LoVo (cell line): ENCODE measurements around the gene FNBP1L.

Source experiments
- DNase-seq: peaks from one replicate; pipeline ENCODE4 v3.0.0-alpha.2; 2016; ENCODE audit warnings: low spot score

The FNBP1L gene

DNA sequence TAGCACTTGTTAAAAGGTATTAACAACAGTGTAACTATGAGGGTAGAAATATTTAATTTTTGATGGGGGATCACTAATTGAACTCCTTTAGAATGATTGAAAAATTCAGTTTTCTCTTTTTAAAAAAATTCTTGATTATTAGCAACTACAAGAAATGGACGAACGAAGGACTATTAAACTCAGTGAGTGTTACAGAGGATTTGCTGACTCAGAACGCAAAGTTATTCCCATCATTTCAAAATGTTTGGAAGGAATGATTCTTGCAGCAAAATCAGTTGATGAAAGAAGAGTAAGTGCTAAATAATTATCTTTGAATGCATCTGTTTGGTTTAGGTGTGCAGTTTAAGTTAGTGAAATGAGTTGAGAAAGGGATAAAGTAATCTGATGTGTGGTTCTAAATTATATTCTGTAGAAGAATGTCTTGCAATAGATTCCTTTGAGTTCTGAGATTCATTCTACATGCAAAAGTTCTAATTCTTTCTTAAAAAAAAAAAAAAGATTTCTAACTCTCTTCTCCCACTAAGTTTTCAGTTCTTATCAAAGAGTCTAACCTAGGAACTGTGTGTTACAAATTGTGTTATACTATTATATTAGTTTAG, 85.0 kb downstream of the FNBP1L start:
- no peak for DNase-seq

DNA sequence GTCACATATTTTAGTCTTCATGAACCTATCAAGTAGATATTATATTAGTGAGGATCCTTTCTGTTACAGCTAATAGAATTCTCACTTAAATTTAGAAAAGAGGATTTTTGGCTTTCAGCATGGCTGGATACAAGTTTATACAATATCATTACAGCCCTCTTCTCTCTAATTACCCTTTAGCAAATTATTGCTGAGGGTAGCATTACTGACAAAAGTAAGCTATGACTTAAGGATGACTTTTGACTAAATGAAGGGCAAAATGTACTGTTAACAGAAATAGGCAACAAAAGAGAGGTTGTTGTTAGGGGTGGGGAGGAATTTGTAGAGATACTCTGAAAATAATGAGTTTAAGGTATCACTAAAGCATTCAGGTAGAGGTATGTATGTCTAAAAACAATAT, 85.8 kb downstream of the FNBP1L start:
- DNase-seq, result no peak

DNA sequence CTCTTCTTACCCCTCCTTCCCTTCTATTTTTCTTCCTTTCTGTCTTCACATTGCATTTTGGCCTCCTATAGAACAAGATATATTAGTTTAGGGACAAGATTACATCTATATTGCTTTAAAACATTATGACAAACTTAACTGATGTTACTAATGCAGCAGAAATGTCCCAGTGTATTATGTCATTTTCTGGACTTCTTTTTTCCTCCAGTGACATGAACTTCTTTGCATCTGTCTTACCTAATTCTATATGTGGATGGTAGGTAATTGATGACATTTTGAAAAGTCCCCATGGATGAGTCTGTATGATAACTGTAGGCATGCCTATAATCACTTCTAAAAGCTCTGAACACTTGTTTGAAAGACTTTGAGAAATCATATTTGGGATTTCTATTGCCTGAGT, 89.5 kb downstream of the FNBP1L start:
- no peak for DNase-seq

DNA sequence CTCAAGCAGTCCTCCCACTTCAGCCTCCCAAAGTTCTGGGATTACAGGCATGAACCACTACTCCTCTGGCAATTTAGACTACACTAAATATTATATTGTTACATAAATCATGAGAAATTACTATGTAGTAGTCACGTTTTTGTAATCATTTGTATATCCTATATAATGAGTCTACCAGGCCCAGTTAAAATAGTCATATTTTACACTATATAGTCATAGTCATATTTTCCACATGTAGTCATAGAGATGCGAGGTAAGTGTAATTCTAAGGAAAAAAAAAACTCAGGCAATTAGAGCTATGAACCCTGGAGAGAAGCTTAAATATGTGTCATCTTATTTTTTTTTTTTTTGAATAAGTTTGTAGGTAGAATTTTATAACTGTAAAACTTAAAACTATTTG, 90.0 kb downstream of the FNBP1L start:
- no peak for DNase-seq

DNA sequence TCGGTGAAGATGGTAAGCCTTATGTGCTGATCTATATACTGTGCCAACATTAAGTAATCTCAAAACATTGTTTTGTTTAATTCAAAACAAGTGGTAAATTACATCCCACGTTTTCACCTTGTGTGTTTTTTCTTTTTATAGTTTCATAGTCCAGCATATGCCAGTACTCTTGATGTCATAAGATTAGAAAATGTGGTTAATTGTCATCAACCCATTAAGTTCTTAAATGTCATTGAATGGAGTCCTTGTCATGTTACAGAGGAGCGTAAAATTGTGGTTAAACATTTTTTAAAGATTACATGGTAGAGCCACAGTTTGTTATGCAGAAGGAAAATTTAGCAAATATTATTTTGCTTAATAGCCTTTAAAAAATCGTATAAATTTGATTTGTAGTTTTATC, 93.1 kb downstream of the FNBP1L start:
- DNase-seq, result no peak

DNA sequence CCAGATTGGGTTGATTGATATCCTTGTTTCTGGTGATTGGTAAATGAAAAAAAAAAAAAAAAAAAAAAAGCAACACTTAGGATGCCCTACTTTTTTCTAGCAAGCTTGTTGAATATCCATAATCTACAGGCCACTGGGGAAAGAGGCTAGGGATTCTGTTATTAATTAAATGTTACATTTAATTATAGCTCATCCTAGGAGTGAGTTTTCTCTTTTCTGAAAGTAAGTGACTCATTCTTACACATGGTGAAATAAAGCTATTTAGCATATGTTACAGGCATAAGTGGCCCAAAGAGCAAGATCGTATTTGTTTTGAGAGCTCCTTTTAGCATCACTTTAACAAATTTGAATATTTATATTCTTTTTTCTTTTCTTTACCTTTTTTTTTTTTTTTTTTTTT, 94.5 kb downstream of the FNBP1L start:
- DNase-seq, result no peak

DNA sequence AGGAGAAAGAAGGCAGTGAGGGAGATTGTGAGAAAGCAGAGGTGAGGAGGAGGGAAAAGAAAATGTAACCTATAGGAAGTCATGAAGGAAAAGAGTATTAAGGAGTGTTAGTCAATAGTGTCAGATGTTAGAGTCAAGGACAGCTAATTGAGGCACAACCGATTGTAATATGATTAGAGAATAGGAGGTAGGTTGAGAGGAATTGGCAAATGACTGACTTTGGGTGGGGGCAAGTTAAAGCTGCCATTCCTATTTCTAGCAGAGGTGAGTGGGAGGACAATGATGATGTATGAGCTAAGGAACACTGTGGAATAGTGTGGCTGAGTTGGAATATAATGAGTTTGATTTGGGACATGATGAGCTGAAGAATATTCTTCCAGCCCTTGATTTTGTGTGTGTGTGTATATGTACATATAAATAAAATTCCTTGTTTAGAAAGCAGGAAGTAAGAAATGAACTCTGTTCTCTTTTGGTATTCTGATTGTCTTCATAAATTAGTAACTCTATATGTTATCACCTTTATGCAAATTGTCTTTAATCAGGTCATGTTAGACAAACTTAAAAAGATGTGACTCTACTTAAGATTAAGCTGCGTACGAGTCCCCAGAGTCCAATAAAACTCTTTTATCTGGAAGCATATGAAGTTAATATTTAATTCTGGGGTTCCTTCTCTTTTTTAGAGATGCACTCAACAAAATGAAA, 98.4 kb downstream of the FNBP1L start:
- DNase-seq, result no peak

DNA sequence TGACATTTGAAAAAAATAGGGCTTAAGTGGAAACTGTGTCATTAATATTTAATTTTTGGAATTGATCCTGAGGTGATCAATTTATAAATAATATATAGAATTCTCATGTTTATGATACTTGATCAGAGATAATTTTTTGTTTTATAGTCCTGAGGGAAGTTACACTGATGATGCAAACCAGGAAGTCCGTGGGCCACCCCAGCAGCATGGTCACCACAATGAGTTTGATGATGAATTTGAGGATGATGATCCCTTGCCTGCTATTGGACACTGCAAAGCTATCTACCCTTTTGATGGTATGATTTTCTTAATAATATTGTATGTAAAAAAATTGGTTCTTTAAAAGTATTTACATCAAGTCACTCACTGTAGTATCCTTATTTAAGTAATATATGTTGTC, 101.2 kb downstream of the FNBP1L start:
- no peak for DNase-seq

DNA sequence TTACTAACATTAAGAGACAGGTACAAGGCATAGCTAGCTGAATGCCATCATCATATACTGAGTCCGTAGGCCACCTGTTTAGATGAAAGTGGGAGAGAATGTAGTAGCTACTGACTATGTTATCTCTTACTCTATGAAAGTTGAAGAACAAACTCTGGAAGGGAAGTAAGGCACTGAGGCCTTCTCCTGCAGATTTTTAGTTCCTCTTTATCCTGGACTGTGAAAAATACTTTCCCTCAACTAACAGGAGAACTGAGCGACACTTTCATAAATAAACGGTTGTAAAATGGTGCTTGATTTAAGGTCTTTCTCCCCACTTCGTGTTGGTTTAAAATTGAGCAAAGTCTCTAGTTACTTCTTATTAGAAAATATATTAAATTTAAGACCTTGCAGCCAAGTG, 101.9 kb downstream of the FNBP1L start:
- DNase-seq, result no peak

DNA sequence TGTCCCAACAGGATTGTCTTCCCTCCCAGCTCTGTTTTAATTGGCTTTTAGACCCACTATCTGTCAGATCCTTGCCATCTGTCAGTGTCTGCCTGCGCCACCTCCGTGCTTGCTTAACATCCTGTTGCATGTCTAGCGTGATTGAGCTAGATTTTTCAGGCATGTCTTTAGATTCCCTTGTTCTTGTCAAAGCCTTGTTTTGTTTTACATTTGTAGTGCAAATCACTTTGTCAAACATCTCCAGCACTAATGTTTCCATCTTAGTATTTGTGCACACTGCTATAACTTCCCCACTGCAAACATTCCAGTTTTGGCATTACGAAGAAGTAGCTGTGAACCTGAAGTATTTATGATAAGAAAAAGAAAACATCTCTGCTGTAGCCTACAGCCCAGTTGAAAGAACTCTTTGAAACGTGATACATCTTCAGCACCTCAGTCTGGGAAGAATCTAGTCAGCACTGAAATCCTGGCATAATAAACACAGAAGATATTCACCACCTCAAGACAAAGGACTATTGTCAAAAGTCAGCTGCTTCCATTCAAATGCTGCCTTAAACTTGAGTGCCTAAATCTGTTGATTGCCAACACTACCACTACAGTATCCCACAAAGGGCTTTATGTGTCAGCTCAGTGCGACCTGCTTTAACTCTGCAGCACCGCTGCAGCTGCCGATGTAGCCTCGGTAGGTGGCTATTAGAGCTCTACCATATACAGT, 105.0 kb downstream of the FNBP1L start:
- peak; percentile 7 for DNase-seq

DNA sequence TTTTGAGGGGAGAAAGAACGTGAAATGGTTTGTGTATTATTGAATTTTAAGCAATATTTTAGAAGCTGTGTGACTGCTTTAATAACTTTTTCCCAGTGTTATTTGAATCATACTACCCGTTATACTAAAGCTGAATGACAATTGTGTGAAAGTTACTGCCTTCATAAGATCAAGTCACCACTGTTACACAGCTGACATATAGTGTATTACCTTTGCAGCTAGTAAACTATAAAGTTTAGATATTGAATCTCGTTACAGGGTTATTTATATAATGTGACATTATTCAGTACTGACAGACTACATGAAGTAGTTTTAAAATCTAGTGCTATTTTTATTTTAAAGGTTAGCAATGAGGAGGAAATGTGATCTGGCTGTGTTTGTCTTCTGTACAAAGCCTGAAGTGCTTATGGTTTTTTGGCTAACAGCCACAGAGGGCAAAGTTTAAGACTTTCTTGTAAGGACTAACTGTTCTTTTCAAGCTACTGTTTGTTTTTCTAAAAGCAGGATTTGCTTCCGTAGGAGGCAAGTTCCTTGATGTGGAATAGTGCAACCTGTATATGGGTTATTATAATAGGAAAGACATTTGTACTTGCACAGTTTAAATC, 106.1 kb downstream of the FNBP1L start:
- DNase-seq, result peak; percentile 75

DNA sequence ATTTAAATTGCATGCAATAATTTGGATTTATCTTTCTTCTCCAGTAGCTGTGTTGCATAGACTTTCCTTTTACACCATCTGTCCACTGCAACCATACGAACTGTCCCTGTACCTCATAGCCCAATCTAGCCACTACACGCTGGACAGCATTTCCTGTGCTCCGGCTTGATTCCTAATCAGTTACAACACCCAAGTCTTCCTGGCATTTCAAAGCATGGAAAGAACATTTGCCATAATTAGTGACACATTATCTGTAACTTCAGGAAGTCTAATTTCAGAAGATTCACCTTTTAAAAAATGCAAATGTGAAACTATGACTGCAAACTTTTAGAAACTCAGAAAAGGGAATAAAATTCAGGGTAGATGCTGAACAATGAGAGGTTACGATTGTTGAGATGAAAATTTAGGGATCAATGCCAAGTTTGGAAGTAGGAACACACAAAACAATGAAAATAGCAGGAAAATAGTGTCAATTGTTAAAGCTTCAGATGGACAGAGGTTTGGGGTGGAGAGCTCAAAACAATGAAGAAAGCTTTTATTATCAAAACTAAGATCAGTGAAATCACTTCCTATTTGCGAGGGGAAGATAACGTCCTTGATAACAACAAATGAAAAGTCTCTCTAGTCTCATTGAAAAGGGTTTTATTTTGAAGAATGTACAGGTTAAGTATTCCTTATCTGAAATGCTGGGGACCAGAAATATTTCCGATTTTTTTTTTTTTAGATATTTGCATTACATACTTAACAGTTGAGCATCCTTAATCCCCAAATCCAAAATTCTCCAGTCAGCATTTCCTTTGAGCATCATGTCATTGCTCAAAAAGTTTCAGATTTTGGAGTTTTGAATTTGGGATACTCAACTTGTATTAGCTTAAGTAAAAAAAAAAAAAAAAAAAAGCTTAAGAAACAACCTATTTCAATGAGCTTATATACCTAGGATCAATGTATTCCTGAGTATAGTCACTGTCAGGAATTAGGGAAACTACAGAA, 107.3 kb downstream of the FNBP1L start:
- no peak for DNase-seq

DNA sequence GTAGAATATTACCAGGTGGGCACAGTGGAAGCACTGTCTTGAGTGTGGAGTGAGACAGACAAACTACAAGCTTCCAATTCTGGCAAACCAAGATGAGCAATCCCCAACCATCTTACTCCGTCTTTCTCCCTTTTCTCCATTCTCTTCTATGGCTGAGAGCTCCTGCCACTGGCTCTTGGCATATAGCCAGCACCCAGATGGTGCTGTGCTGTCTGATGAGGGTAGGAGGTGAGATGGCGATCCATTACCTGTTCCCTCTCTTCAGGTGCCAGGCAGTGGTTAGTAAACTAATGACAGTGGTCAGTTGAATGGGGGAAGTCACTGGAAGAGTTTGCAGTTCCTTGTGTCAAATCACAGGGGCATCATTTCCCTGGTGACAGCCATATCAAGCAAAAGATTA, 108.4 kb downstream of the FNBP1L start:
- no peak for DNase-seq

DNA sequence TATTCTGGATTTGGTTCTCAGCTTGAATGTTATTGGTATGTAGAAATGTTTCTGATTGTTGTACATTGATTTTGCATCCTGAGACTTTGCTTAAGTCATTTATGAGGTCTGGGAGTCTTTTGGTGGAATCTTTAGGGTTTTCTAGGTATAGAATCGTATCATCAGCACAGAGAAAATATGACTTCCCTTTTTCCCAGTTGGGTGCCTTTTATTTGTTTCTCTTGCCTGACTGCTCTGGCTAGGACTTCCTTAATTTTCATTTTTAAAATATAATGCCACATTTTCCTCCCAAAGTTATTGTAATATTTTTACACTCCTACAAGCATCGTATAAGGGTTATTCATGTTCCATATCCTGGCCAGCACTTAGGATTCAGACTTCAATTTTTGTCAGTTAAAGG, 111.1 kb downstream of the FNBP1L start:
- DNase-seq, result no peak

DNA sequence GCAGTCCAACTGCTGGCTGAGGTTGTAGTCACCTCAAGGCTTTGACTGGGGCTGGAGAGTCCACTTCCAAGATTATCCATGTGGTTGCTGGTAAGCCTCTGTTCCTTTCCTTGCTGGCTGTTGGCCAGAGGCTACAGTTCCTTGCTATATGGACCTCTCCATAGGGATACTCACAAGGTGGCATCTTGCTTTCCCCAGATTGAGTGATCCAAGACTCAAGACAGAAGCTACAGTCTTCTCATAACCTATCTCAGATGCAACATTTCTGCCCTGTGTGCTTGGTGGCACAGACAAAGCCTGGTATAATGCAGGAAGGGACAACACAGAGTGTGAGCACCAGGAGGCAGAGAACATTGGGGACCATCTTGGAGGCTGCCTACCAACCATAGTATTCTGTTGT, 111.8 kb downstream of the FNBP1L start:
- no peak for DNase-seq

DNA sequence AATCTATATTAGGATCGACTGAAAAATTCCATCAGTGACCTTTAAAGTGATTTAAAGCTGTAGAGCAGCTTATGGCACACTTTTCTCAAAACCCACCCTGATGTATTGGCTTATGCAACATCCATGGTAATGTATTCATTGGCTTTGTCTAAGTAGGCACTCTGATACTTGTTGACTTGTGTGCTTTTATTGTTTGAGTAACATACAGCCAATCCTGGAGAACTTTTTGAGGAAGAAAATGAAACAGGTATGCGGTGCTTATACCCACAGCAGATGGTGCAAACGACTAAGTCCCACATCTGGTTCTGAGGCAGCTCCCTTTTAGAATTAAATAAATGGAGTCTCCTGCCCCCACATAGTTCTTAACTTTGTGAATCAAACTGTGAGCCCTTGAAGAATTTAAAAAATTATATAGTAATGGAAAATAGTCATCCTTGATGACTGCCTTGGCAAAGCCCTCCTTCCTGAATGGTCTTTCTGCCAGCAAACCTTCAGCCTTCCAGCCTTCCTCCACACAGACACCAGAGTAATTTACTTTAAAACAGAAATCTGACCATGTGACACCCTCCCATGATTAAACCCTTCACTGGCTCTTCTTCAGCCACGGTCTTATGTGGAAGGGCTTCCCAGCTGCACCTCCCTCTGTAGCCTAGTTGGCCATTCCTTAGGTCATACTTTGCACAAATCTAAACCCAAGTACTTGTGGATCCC, 117.7 kb downstream of the FNBP1L start:
- DNase-seq, result no peak

DNA sequence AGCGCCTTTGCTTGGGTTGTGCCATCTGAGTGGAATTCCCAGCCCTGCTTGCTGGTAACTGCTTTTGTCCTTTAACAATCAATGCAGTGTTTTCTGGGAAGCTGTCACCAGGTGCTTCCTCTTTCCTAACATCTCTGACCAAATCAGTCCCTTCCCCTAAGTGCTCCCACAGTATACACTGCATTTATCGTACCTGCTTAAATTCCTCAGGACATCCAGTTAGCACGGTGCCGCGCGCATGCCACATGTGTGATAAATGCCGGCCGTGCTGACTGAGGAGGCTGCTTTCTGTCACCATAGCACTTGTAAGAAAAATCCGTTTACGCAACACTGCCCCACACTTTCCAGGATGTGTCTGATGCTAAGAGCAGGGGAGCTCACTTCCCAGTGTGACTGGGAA, 118.3 kb downstream of the FNBP1L start:
- no peak for DNase-seq

DNA sequence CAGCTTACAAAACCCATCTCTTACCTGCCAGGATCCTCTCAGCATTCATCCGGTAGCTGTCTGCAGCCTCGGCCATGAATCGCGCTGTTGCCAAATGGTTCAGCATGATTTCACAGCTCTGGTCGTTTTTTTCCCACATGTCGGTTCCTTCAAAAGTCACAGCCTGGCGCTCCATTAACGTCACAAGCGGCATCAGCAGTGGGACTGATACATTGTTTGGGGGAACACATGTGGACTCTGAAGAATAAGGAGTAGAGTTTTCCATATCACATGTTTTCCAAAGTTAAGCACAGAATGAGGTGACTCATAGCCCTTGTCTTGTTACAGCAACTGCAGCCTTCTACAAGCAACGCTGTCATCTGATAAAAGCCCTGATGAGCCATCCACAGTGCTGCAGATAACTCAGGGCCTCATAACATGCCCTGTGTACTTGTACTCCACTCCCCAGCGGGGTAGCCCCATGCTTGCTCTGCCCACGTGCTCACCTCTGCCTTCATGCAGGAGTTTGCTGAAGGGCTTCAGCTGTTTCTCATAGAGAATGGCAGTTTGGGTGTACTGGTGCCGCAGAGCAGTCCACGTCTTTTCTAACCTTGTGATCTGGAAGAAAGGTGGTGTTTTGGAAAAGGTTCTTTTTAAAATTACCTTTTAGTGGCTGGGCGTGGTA, 119.5 kb downstream of the FNBP1L start:
- no peak for DNase-seq

DNA sequence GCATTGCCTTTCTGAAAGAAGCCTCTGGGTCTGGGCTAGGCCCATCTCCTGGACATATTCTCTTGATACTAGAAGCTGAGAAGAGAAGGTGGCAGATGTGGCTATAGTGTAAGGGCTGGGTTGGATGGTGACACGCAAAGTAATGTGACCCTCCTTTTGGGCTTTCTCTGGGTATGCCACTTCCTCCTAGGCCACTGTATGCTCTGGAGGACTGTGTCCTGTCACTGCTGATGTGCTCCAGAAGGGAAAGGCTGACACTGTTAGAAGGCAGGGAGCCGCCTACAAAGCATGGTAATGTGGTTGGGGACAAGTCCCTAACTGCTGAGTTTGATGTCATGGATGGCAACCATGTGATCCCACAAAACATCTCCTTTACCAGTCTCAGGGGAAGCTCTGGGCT, 121.6 kb downstream of the FNBP1L start:
- DNase-seq, result no peak

DNA sequence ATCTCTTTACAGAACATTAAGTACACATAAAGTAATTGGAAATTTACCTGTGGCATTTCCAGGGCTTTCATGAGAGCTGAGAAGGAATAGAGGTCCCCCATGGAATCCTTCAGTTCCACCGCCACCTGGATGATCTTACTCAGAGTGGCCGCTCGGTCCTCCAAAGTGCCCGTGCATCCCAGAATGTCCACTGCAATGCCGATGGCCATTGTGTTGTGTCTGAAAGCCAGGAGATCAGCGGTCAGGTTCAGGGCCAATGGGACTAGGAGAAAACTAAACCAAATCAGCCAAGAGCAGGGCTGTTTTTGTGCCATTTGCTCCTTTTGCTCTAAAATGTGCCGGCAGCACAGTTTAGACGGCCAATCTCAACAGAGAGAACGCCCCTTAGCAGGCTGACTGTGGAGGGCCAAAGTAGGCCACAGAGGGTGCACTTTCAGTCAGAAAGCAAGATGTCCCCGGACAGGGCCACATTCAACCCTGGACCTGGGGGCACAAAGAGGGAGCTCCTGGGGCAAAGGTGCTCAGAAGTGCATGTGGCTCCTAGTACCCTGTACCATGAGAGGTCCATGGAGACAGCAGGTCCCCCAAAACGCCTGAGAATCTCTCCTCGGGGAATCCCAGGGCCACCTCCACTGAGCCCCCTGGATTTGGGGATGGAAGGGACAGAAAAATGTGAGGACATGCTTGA, 123.8 kb downstream of the FNBP1L start:
- DNase-seq, result no peak
